IPS DF 4.7 (cell line): ENCODE measurements around the gene LYPD6B.

Experiments
- DNase-seq: peaks from one replicate; pipeline ENCODE4 v3.0.0-alpha.2; 2013; ENCODE audit warnings: low spot score; ENCODE audit errors: extremely low read depth

LYPD6B gene

GRCh38 chr2:149070681-149071320, 32.3 kb downstream of the LYPD6B start:
- no peak for DNase-seq

- DNase-seq, result no peak
Measured at GRCh38 chr2:149075105-149075504, 36.6 kb downstream of the LYPD6B start.

GRCh38 chr2:149075853-149076252, 37.4 kb downstream of the LYPD6B start:
- DNase-seq, result no peak

- no peak for DNase-seq
Measured at GRCh38 chr2:149076863-149077412, 38.4 kb downstream of the LYPD6B start.

- DNase-seq, result no peak
Measured at GRCh38 chr2:149077861-149078260, 39.4 kb downstream of the LYPD6B start.

GRCh38 chr2:149080099-149080498, 41.6 kb downstream of the LYPD6B start:
- DNase-seq, result no peak

- DNase-seq, result no peak
Measured at GRCh38 chr2:149080971-149081370, 42.5 kb downstream of the LYPD6B start.

GRCh38 chr2:149082079-149082478, 43.6 kb downstream of the LYPD6B start:
- no peak for DNase-seq

- DNase-seq, result no peak
Measured at GRCh38 chr2:149082735-149083134, 44.2 kb downstream of the LYPD6B start.

- DNase-seq, result no peak
Measured at GRCh38 chr2:149084924-149085795, 46.7 kb downstream of the LYPD6B start.

- DNase-seq, result no peak
Measured at GRCh38 chr2:149087751-149088150, 49.3 kb downstream of the LYPD6B start.

GRCh38 chr2:149089068-149089467, 50.6 kb downstream of the LYPD6B start:
- no peak for DNase-seq

GRCh38 chr2:149090706-149091105, 52.2 kb downstream of the LYPD6B start:
- DNase-seq, result no peak

GRCh38 chr2:149093579-149093978, 55.1 kb downstream of the LYPD6B start:
- no peak for DNase-seq

- no peak for DNase-seq
Measured at GRCh38 chr2:149094217-149095015, 55.9 kb downstream of the LYPD6B start.

GRCh38 chr2:149098701-149099100, 60.2 kb downstream of the LYPD6B start:
- DNase-seq, result no peak

- DNase-seq, result no peak
Measured at GRCh38 chr2:149099298-149099697, 60.8 kb downstream of the LYPD6B start.

GRCh38 chr2:149100739-149101699, 62.5 kb downstream of the LYPD6B start:
- no peak for DNase-seq

- DNase-seq, result no peak
Measured at GRCh38 chr2:149101818-149102217, 63.3 kb downstream of the LYPD6B start.

- no peak for DNase-seq
Measured at GRCh38 chr2:149103081-149103620, 64.7 kb downstream of the LYPD6B start.
